Measurements from ENCODE around the gene ADCY2. TPM values are rescaled to one million over a fixed set of nuclear protein-coding genes. Genes with fewer than 3 reads are reported as not detected.

Gene ADCY2
- polyA plus RNA-seq, 4 donors = 0.87 to 3.7 (median 2.2) TPM

DNA sequence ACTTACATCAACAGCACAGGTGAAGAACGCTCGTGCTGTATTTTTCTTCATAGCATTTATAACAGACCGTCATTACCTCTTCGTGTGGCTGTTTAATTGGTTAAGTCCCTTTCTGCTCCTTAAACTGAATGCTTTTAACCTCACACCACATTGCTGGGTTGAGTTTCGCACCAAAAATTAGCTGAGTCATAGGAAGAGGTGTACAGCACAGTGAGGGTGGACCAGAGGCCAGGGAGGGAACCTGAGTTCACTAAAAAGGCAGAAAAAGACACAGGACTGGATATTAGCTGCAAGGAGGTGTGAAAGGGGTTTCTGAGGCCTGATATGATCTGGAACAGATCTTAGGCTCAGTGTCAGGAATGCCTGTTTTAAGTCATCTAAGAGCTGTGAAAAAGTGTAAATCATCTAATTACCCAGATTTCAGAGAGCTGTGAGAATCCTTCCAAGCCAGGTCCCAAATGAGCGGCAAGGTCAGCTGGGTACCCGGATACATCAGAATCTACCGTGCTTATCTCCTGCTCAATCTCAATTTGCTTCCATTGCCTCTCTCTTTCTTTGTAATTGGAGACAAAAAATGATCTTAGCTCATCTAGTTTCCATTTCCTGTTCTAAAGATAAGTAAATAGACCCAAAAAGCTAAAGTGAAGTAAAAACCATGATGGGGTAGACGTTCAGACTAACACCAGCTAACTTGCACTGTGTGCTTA, 462.1 kb downstream of the ADCY2 start:
- H3K9me3 ChIP-seq (ENCODE audit: control insufficient read depth in 2 of 2, insufficient read depth in 1 of 2, low read depth in 1 of 2, low read length in 1 of 2) = no peaks in the 10 kb centered on the region
- H3K4me3 ChIP-seq (ENCODE audit: low read depth in 1 of 3, low read length in 3 of 3) = no peak overlapping the region
- FAIRE-seq (no peak), DNase-seq (no peak)
- peaks cover 2 to 14% (median 6%) of the 10 kb centered on the region in 3 donors for H3K36me3 ChIP-seq (ENCODE audit: control insufficient read depth in 3 of 3, insufficient read depth in 2 of 3, low read depth in 1 of 3, low read length in 3 of 3)
- WGBS, 3 donors = 71 to 81% (median 77%) methylated on average over 9 of the region's 9 CpGs
- H3K27ac ChIP-seq (ENCODE audit: low read depth in 1 of 3, low read length in 2 of 3) = no peak overlapping the region
- H3K27me3 ChIP-seq (ENCODE audit: control insufficient read depth in 3 of 3, insufficient read depth in 3 of 3, low read length in 3 of 3) = no peaks in the 10 kb centered on the region
- H3K4me1 ChIP-seq (ENCODE audit: control insufficient read depth in 3 of 3, insufficient read depth in 2 of 3, low read depth in 1 of 3, low read length in 2 of 3) = no peaks in the 10 kb centered on the region

DNA sequence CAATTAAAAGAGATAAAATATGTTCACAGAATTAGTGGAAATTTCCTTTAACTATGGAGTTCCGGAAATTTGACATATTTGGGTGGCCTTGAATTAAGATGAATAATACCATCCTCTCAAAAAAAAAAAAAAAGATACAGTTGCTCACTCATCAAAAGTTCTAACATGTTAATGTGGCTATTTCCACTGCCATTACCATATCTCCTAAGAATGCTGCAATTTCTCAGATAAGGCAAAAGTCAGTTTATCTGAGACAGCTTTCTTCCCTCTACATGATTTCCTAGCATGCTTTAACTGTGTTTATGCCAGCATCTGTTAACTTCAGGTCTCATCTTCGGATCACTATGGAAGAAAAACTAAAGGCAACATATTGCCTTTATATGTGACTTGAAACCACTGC, 470.3 kb downstream of the ADCY2 start:
- Histone ChIP-seq H3K27me3 (ENCODE audit: control insufficient read depth in 3 of 3, insufficient read depth in 3 of 3, low read length in 3 of 3) (no peaks in the 10 kb centered on the region), H3K36me3 (ENCODE audit: control insufficient read depth in 3 of 3, insufficient read depth in 2 of 3, low read depth in 1 of 3, low read length in 3 of 3) (peaks cover 2 to 11% (median 2%) of the 10 kb centered on the region in 3 donors), H3K4me1 (ENCODE audit: control insufficient read depth in 3 of 3, insufficient read depth in 2 of 3, low read depth in 1 of 3, low read length in 2 of 3) (peaks cover 4 to 17% (median 7%) of the 10 kb centered on the region in 3 donors), H3K27ac (ENCODE audit: low read depth in 1 of 3, low read length in 2 of 3) (no peak overlapping the region), H3K4me3 (ENCODE audit: low read depth in 1 of 3, low read length in 3 of 3) (no peak overlapping the region), H3K9me3 (ENCODE audit: control insufficient read depth in 2 of 2, insufficient read depth in 1 of 2, low read depth in 1 of 2, low read length in 1 of 2) (no peaks in the 10 kb centered on the region)
- 74 to 82% (median 78%) methylated on average over 2 of the region's 2 CpGs for WGBS, 3 donors
- no peak for DNase-seq
- no peak for FAIRE-seq

DNA sequence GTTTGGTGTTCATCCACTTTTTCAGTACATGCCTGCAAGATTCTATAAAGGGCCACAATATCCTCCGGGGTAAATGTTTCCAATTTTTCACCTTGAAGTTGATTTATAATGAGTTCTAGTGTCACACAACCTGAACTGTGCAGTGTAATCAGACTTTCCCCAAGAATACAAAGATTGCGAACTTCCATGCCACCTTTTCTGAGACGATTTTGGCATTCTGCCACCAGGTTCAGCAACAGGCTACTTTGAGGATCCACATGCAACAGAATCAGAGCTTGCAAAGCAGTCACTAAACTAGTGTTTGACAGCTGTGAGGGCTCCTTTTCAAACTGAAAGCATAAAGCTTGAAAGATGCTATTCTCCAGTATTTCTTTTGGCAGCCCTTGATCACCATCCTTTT, 471.3 kb downstream of the ADCY2 start:
- Histone ChIP-seq H3K27me3 (ENCODE audit: control insufficient read depth in 3 of 3, insufficient read depth in 3 of 3, low read length in 3 of 3) (no peaks in the 10 kb centered on the region), H3K27ac (ENCODE audit: low read depth in 1 of 3, low read length in 2 of 3) (no peak overlapping the region), H3K4me1 (ENCODE audit: control insufficient read depth in 3 of 3, insufficient read depth in 2 of 3, low read depth in 1 of 3, low read length in 2 of 3) (peaks cover 7 to 24% (median 9%) of the 10 kb centered on the region in 3 donors), H3K9me3 (ENCODE audit: control insufficient read depth in 2 of 2, insufficient read depth in 1 of 2, low read depth in 1 of 2, low read length in 1 of 2) (no peaks in the 10 kb centered on the region), H3K36me3 (ENCODE audit: control insufficient read depth in 3 of 3, insufficient read depth in 2 of 3, low read depth in 1 of 3, low read length in 3 of 3) (peaks cover 2 to 11% (median 2%) of the 10 kb centered on the region in 3 donors), H3K4me3 (ENCODE audit: low read depth in 1 of 3, low read length in 3 of 3) (no peak overlapping the region)
- FAIRE-seq (no peak), DNase-seq (no peak)
- WGBS, 3 donors = 48 to 75% (median 51%) methylated on average over 3 of the region's 3 CpGs

GRCh38 chr5:7868427-7868772, 472.5 kb downstream of the ADCY2 start:
- FAIRE-seq = no peak
- H3K27ac ChIP-seq (ENCODE audit: low read depth in 1 of 3, low read length in 2 of 3) = peak overlapping the region in 2 of 3 donors; percentile 68 to 88
- H3K36me3 ChIP-seq (ENCODE audit: control insufficient read depth in 3 of 3, insufficient read depth in 2 of 3, low read depth in 1 of 3, low read length in 3 of 3) = peaks cover 0 to 11% (median 2%) of the 10 kb centered on the region in 3 donors
- peak overlapping the region; percentile 83 to 91 (median 91) for H3K4me3 ChIP-seq (ENCODE audit: low read depth in 1 of 3, low read length in 3 of 3)
- 0% methylated on average over 8 of the region's 8 CpGs for WGBS, 3 donors
- peaks cover 7 to 24% (median 9%) of the 10 kb centered on the region in 3 donors for H3K4me1 ChIP-seq (ENCODE audit: control insufficient read depth in 3 of 3, insufficient read depth in 2 of 3, low read depth in 1 of 3, low read length in 2 of 3)
- DNase-seq = no peak
- H3K9me3 ChIP-seq (ENCODE audit: control insufficient read depth in 2 of 2, insufficient read depth in 1 of 2, low read depth in 1 of 2, low read length in 1 of 2) = no peaks in the 10 kb centered on the region
- no peaks in the 10 kb centered on the region for H3K27me3 ChIP-seq (ENCODE audit: control insufficient read depth in 3 of 3, insufficient read depth in 3 of 3, low read length in 3 of 3)

DNA sequence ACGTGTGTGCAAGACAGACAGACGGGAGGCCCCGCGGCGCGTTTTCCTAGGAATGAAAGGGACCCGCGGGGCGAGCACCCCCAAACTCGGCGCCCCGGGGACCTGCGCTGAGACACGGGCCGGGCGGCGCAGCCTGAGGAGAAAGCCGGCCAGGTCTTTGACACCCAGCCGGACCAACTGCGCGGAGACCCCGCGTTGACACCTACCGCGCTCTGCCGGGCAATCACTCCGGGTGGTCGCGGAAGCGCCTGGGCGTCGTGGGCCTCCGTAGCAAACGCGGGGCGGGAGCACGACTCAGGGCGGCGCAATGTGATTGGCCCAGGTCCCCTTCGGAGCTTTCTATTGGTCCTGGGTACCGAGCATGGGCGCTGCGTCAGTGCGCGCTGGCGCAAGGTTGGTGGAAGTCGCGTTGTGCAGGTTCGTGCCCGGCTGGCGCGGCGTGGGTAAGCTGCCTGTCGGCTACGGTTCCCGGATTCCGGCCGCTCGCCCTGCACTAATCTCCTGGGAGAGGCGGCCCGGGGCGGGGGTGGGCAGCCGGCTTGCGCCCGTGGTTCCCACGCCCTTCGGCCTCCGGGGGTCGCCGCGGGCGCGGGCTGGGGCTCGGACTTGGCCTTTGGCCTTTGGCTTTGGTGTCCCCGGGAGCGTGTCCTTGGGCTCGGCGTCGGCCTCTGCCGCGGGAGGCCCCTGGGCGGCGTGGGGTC, 473.0 kb downstream of the ADCY2 start, which contains the start of the genes FASTKD3 and MTRR:
TSS of gene FASTKD3 (minus strand) at position 259 of the 701 bp plus-strand sequence. CDS start 948 bp downstream, outside the sequence.
TSS of gene MTRR (plus strand) at position 376 of the 701 bp plus-strand sequence. CDS start 1,647 bp downstream, outside the sequence.
- Histone ChIP-seq H3K4me3 (ENCODE audit: low read depth in 1 of 3, low read length in 3 of 3) (peak within 1 kb of the TSS; percentile 83 to 91 (median 91)), H3K36me3 (ENCODE audit: control insufficient read depth in 3 of 3, insufficient read depth in 2 of 3, low read depth in 1 of 3, low read length in 3 of 3) (peaks cover 2 to 8% (median 2%) of the 10 kb centered on the region in 3 donors), H3K9me3 (ENCODE audit: control insufficient read depth in 2 of 2, insufficient read depth in 1 of 2, low read depth in 1 of 2, low read length in 1 of 2) (no peaks in the 10 kb centered on the region), H3K27ac (ENCODE audit: low read depth in 1 of 3, low read length in 2 of 3) (peak within 1 kb of the TSS; percentile 49 to 88 (median 68)), H3K27me3 (ENCODE audit: control insufficient read depth in 3 of 3, insufficient read depth in 3 of 3, low read length in 3 of 3) (no peaks in the 10 kb centered on the region), H3K4me1 (ENCODE audit: control insufficient read depth in 3 of 3, insufficient read depth in 2 of 3, low read depth in 1 of 3, low read length in 2 of 3) (peaks cover 7 to 24% (median 11%) of the 10 kb centered on the region in 3 donors)
- FAIRE-seq = no peak
- DNase-seq = peak; percentile 94 to 95
- 0 to 1% (median 0%) methylated on average over 74 to 83 of the region's 83 CpGs for WGBS, 3 donors

GRCh38 chr5:7869474-7870136, 473.7 kb downstream of the ADCY2 start:
- Histone ChIP-seq H3K27me3 (ENCODE audit: control insufficient read depth in 3 of 3, insufficient read depth in 3 of 3, low read length in 3 of 3) (no peaks in the 10 kb centered on the region), H3K36me3 (ENCODE audit: control insufficient read depth in 3 of 3, insufficient read depth in 2 of 3, low read depth in 1 of 3, low read length in 3 of 3) (peaks cover 2 to 7% (median 2%) of the 10 kb centered on the region in 3 donors), H3K27ac (ENCODE audit: low read depth in 1 of 3, low read length in 2 of 3) (peak overlapping the region; percentile 49 to 88 (median 68)), H3K9me3 (ENCODE audit: control insufficient read depth in 2 of 2, insufficient read depth in 1 of 2, low read depth in 1 of 2, low read length in 1 of 2) (no peaks in the 10 kb centered on the region), H3K4me3 (ENCODE audit: low read depth in 1 of 3, low read length in 3 of 3) (peak overlapping the region; percentile 83 to 91 (median 91)), H3K4me1 (ENCODE audit: control insufficient read depth in 3 of 3, insufficient read depth in 2 of 3, low read depth in 1 of 3, low read length in 2 of 3) (peaks cover 7 to 24% (median 11%) of the 10 kb centered on the region in 3 donors)
- 1% methylated on average over 30 to 41 of the region's 41 CpGs for WGBS, 3 donors
- peak; percentile 26 to 50 for DNase-seq
- no peak for FAIRE-seq

GRCh38 chr5:7871653-7872052, 475.7 kb downstream of the ADCY2 start:
- H3K27ac ChIP-seq (ENCODE audit: low read depth in 1 of 3, low read length in 2 of 3) = peak overlapping the region in 2 of 3 donors; percentile 26 to 49
- H3K4me1 ChIP-seq (ENCODE audit: control insufficient read depth in 3 of 3, insufficient read depth in 2 of 3, low read depth in 1 of 3, low read length in 2 of 3) = peaks cover 7 to 22% (median 11%) of the 10 kb centered on the region in 3 donors
- H3K9me3 ChIP-seq (ENCODE audit: control insufficient read depth in 2 of 2, insufficient read depth in 1 of 2, low read depth in 1 of 2, low read length in 1 of 2) = no peaks in the 10 kb centered on the region
- H3K4me3 ChIP-seq (ENCODE audit: low read depth in 1 of 3, low read length in 3 of 3) = no peak overlapping the region
- WGBS, 3 donors = 10 to 53% (median 18%) methylated on average over 2 of the region's 2 CpGs
- no peaks in the 10 kb centered on the region for H3K27me3 ChIP-seq (ENCODE audit: control insufficient read depth in 3 of 3, insufficient read depth in 3 of 3, low read length in 3 of 3)
- H3K36me3 ChIP-seq (ENCODE audit: control insufficient read depth in 3 of 3, insufficient read depth in 2 of 3, low read depth in 1 of 3, low read length in 3 of 3) = peaks cover 5 to 10% (median 9%) of the 10 kb centered on the region in 3 donors
- FAIRE-seq (no peak), DNase-seq (peak; percentile 33 to 41)

GRCh38 chr5:7872517-7873130, 476.7 kb downstream of the ADCY2 start:
- Histone ChIP-seq H3K9me3 (ENCODE audit: control insufficient read depth in 2 of 2, insufficient read depth in 1 of 2, low read depth in 1 of 2, low read length in 1 of 2) (no peaks in the 10 kb centered on the region), H3K27me3 (ENCODE audit: control insufficient read depth in 3 of 3, insufficient read depth in 3 of 3, low read length in 3 of 3) (no peaks in the 10 kb centered on the region), H3K4me1 (ENCODE audit: control insufficient read depth in 3 of 3, insufficient read depth in 2 of 3, low read depth in 1 of 3, low read length in 2 of 3) (peaks cover 4 to 14% (median 8%) of the 10 kb centered on the region in 3 donors), H3K36me3 (ENCODE audit: control insufficient read depth in 3 of 3, insufficient read depth in 2 of 3, low read depth in 1 of 3, low read length in 3 of 3) (peaks cover 6 to 9% (median 8%) of the 10 kb centered on the region in 3 donors), H3K27ac (ENCODE audit: low read depth in 1 of 3, low read length in 2 of 3) (peak overlapping the region in 1 of 3 donors; percentile 27), H3K4me3 (ENCODE audit: low read depth in 1 of 3, low read length in 3 of 3) (no peak overlapping the region)
- FAIRE-seq (no peak), DNase-seq (no peak)
- 60 to 83% (median 69%) methylated on average over 4 of the region's 4 CpGs for WGBS, 3 donors
